UCSD-AML1 (cell line): Measurements from ENCODE around the gene KRTCAP2.
A peak's percentile ranks its signal among the peaks of the same experiment; 100 is the strongest.

Source experiments
- DNase-seq: peaks from one replicate; lab custom pipeline; 2025; ENCODE audit not compliant: unreplicated experiment; lab: John Stamatoyannopoulos, UW

The KRTCAP2 gene

GRCh38 chr1:155135415-155136028 is 37.6 kb downstream of the KRTCAP2 start, which contains the start of gene SLC50A1:
TSS of gene SLC50A1 (plus strand) at chr1:155135852. CDS start at chr1:155135912, 60 bp downstream.
- DNase-seq, result peak; percentile 97

GRCh38 chr1:155134880-155135414 is 38.2 kb downstream of the KRTCAP2 start:
- DNase-seq, result peak; percentile 77

- DNase-seq, result no peak
These were observed 38.8 kb downstream of the KRTCAP2 start for GRCh38 chr1:155134322-155134721.

- no peak for DNase-seq
These were observed 39.3 kb downstream of the KRTCAP2 start for GRCh38 chr1:155133799-155134281.

- DNase-seq, result no peak
These were observed 41.2 kb downstream of the KRTCAP2 start for GRCh38 chr1:155131856-155132255.

GRCh38 chr1:155131285-155131684 is 41.8 kb downstream of the KRTCAP2 start:
- no peak for DNase-seq

- DNase-seq, result no peak
These were observed 42.7 kb downstream of the KRTCAP2 start for GRCh38 chr1:155130272-155131006.

GRCh38 chr1:155128755-155129473 is 44.2 kb downstream of the KRTCAP2 start:
- peak; percentile 51 for DNase-seq

GRCh38 chr1:155127967-155128754 is 44.9 kb downstream of the KRTCAP2 start:
- DNase-seq, result no peak

GRCh38 chr1:155127105-155127966 is 45.8 kb downstream of the KRTCAP2 start, which contains the start of gene EFNA1:
TSS of gene EFNA1 (plus strand) at chr1:155127876. CDS start at chr1:155127978, 102 bp downstream.
- DNase-seq, result peak; percentile 66

GRCh38 chr1:155126556-155127104 is 46.5 kb downstream of the KRTCAP2 start:
- DNase-seq, result no peak

- DNase-seq, result no peak
These were observed 47.1 kb downstream of the KRTCAP2 start for GRCh38 chr1:155125946-155126555.

GRCh38 chr1:155125511-155125945 is 47.6 kb downstream of the KRTCAP2 start:
- DNase-seq, result no peak

GRCh38 chr1:155124503-155125463 is 48.3 kb downstream of the KRTCAP2 start:
- no peak for DNase-seq

GRCh38 chr1:155123801-155124200 is 49.3 kb downstream of the KRTCAP2 start:
- DNase-seq, result no peak

- no peak for DNase-seq
These were observed 50.8 kb downstream of the KRTCAP2 start for GRCh38 chr1:155122308-155122707.

- no peak for DNase-seq
These were observed 51.9 kb downstream of the KRTCAP2 start for GRCh38 chr1:155121249-155121648.

GRCh38 chr1:155120253-155120652 is 52.9 kb downstream of the KRTCAP2 start:
- no peak for DNase-seq
